OCI-LY1 (cell line): ENCODE measurements around the gene MSH3.

ENCODE experiments used
- H2AFZ ChIP-seq: fragments of 200-600 bp; sonication (generic), shearing (Covaris generic); 2 replicates; pipeline ENCODE4 v1.6.0; 2014; ENCODE audit warnings: antibody characterized with exemption, mild to moderate bottlenecking, low read length
- H3F3A ChIP-seq: fragments of 200-600 bp; sonication (generic), shearing (Covaris generic); 2 replicates; pipeline ENCODE4 v1.6.0; 2014; ENCODE audit warnings: mild to moderate bottlenecking, antibody characterized with exemption, low read length, moderate library complexity; ENCODE audit not compliant: insufficient read depth
- H3K27ac ChIP-seq: fragments of 200-600 bp; sonication (generic); 2 replicates; pipeline ENCODE4 v1.5.1; 2014; ENCODE audit warnings: low read length, mixed run types, mild to moderate bottlenecking, low read depth; ENCODE audit not compliant: poor library complexity, severe bottlenecking
- H3K27me3 ChIP-seq: fragments of 200-600 bp; sonication (generic); 2 replicates; pipeline ENCODE4 v1.6.0; 2014; ENCODE audit warnings: antibody characterized with exemption, mild to moderate bottlenecking, low read length, moderate library complexity; ENCODE audit not compliant: insufficient read depth
- H3K36me3 ChIP-seq: fragments of 200-600 bp; sonication (generic); 2 replicates; pipeline ENCODE4 v1.6.1; 2014; ENCODE audit warnings: mild to moderate bottlenecking, antibody characterized with exemption, low read length, moderate library complexity, mixed read lengths; ENCODE audit not compliant: insufficient read depth
- H3K4me1 ChIP-seq: fragments of 200-600 bp; sonication (generic); 2 replicates; pipeline ENCODE4 v1.5.1; 2014; ENCODE audit warnings: mild to moderate bottlenecking, low read length, moderate library complexity; ENCODE audit not compliant: insufficient read depth, severe bottlenecking
- H3K4me2 ChIP-seq: fragments of 200-600 bp; sonication (generic), shearing (Covaris generic); 2 replicates; pipeline ENCODE4 v1.6.1; 2014; ENCODE audit warnings: low read length
- H3K4me3 ChIP-seq: fragments of 200-600 bp; sonication (generic); 2 replicates; pipeline ENCODE4 v1.5.1; 2014; ENCODE audit warnings: low read length, low read depth, mild to moderate bottlenecking, mixed read lengths; ENCODE audit not compliant: poor library complexity, severe bottlenecking
- H3K79me2 ChIP-seq: fragments of 200-600 bp; shearing (Covaris generic); 2 replicates; pipeline ENCODE4 v1.6.1; 2016; ENCODE audit warnings: mixed run types, low read length, mixed read lengths; ENCODE audit not compliant: insufficient read depth
- H3K9ac ChIP-seq: fragments of 200-600 bp; sonication (generic), shearing (Covaris generic); 2 replicates; pipeline ENCODE4 v1.6.1; 2014; ENCODE audit warnings: mild to moderate bottlenecking, low read length, mixed read lengths
- H3K9me2 ChIP-seq: fragments of 200-600 bp; sonication (generic), shearing (Covaris generic); 2 replicates; pipeline ENCODE4 v1.6.1; 2014; ENCODE audit warnings: low read depth, mild to moderate bottlenecking, low read length, mixed read lengths
- H3K9me3 ChIP-seq: fragments of 200-600 bp; shearing (Covaris generic); 2 replicates; pipeline ENCODE4 v1.6.1; 2014; ENCODE audit warnings: low read length, mixed read lengths
- H4K20me1 ChIP-seq: fragments of 200-600 bp; sonication (generic), shearing (Covaris generic); 2 replicates; pipeline ENCODE4 v1.6.0; 2016; ENCODE audit warnings: mild to moderate bottlenecking, low read length; ENCODE audit not compliant: insufficient read depth
- EZH2 ChIP-seq: fragments of 200-600 bp; sonication (generic), shearing (Covaris generic); IDR thresholded peaks from 2 replicates; pipeline ENCODE4 v1.8.0; 2017; ENCODE audit warnings: borderline replicate concordance, mixed run types, mild to moderate bottlenecking, antibody characterized with exemption, low read length, moderate library complexity, mixed read lengths
- TF ChIP-seq, protein P1 (sequence below): fragments of 200-600 bp; sonication (generic), shearing (Covaris generic); IDR thresholded peaks from 2 replicates; pipeline ENCODE4 v1.5.1; 2017; ENCODE audit warnings: mild to moderate bottlenecking, antibody characterized with exemption, low read length, moderate library complexity, mixed read lengths

Gene MSH3

DNA sequence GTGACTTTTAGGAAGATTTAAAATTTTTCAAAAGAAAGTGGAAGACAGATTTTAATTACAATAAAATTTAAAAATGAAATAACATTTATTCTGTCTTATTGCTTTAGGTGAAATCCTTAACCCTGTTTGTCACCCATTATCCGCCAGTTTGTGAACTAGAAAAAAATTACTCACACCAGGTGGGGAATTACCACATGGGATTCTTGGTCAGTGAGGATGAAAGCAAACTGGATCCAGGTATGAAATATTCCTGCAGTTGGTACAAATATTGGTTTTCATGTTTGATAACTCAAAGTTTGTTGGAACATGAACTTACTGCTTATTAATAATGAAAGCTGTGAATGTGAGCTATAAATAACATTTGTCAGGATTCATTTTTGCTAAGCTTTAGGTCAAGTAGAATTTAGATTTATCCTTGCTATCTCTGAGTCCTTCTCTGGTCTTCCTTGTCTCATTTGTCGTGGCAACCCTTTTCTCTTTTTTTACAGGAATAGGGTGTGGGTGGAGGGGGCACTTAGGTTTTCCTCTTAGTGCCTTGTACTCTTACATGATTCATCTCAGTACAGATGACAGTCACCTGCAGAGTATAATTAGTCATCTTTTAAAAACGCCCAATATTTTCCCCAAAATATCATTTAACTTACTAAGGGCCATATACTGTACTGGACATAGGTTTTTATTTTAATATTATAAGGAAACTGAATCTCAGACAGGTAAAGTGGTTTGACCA, 210.4 kb downstream of the MSH3 start:
- Histone ChIP-seq H3K27ac (no peak overlapping the region), H4K20me1 (no peaks in the 10 kb centered on the region), H3K9me3 (no peaks in the 10 kb centered on the region), H2AFZ (no peak overlapping the region), H3K9me2 (no peaks in the 10 kb centered on the region), H3K4me2 (no peak overlapping the region), H3K36me3 (peaks cover 12% of the 10 kb centered on the region; the same call in 1 of the 2 replicates), H3K9ac (no peak overlapping the region), H3K4me3 (no peak overlapping the region), H3K79me2 (no peaks in the 10 kb centered on the region), H3K4me1 (no peaks in the 10 kb centered on the region), H3F3A (no peaks in the 10 kb centered on the region), H3K27me3 (no peaks in the 10 kb centered on the region)
- no peak for TF ChIP-seq EZH2
- TF ChIP-seq, protein P1, sequence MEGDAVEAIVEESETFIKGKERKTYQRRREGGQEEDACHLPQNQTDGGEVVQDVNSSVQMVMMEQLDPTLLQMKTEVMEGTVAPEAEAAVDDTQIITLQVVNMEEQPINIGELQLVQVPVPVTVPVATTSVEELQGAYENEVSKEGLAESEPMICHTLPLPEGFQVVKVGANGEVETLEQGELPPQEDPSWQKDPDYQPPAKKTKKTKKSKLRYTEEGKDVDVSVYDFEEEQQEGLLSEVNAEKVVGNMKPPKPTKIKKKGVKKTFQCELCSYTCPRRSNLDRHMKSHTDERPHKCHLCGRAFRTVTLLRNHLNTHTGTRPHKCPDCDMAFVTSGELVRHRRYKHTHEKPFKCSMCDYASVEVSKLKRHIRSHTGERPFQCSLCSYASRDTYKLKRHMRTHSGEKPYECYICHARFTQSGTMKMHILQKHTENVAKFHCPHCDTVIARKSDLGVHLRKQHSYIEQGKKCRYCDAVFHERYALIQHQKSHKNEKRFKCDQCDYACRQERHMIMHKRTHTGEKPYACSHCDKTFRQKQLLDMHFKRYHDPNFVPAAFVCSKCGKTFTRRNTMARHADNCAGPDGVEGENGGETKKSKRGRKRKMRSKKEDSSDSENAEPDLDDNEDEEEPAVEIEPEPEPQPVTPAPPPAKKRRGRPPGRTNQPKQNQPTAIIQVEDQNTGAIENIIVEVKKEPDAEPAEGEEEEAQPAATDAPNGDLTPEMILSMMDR: no peak

GRCh38 chr5:80865551-80865950, 211.1 kb downstream of the MSH3 start:
- H3K36me3 ChIP-seq: peaks cover 12% of the 10 kb centered on the region; the same call in 1 of the 2 replicates
- no peaks in the 10 kb centered on the region for H3K9me3 ChIP-seq
- TF ChIP-seq, protein P1: no peak
- no peaks in the 10 kb centered on the region for H3K9me2 ChIP-seq
- no peaks in the 10 kb centered on the region for H4K20me1 ChIP-seq
- H3K79me2 ChIP-seq: no peaks in the 10 kb centered on the region
- no peak overlapping the region for H3K27ac ChIP-seq
- H3K4me1 ChIP-seq: no peaks in the 10 kb centered on the region
- no peaks in the 10 kb centered on the region for H3F3A ChIP-seq
- no peak overlapping the region for H3K9ac ChIP-seq
- no peak overlapping the region for H3K4me3 ChIP-seq
- no peaks in the 10 kb centered on the region for H3K27me3 ChIP-seq
- no peak overlapping the region for H3K4me2 ChIP-seq
- no peak overlapping the region for H2AFZ ChIP-seq

GRCh38 chr5:80866371-80866770, 211.9 kb downstream of the MSH3 start:
- Histone ChIP-seq H4K20me1 (no peaks in the 10 kb centered on the region), H3K4me1 (no peaks in the 10 kb centered on the region), H3F3A (no peaks in the 10 kb centered on the region), H3K27ac (no peak overlapping the region), H3K36me3 (peaks cover 12% of the 10 kb centered on the region; the same call in 1 of the 2 replicates), H3K27me3 (no peaks in the 10 kb centered on the region), H3K9me2 (no peaks in the 10 kb centered on the region), H3K4me3 (no peak overlapping the region), H3K9ac (no peak overlapping the region), H3K4me2 (no peak overlapping the region), H2AFZ (no peak overlapping the region), H3K79me2 (no peaks in the 10 kb centered on the region), H3K9me3 (no peaks in the 10 kb centered on the region)
- TF ChIP-seq EZH2: no peak
- TF ChIP-seq, protein P1: no peak
